ENCODE results near the gene ZNF300.
"Not testable (repeated sequence)": the region's sequence is repeated elsewhere in the genome, so short reads cannot be mapped to it uniquely, and the experiment has no call there.

ZNF300 gene

GRCh38 chr5:150904479-150905311 lies at the start of gene ZNF300:
TSS of gene ZNF300 (minus strand) at chr5:150904980. CDS start at chr5:150903155, 1,825 bp downstream.
- DNase-seq = peak; percentile 5 to 28

- no peak for DNase-seq
These were observed 43.8 kb upstream of the ZNF300 start for GRCh38 chr5:150948539-150948938.

GRCh38 chr5:150946351-150946905 lies 41.6 kb upstream of the ZNF300 start:
- DNase-seq = no peak

- no peak for DNase-seq
These were observed 41.2 kb upstream of the ZNF300 start for GRCh38 chr5:150945947-150946346.

GRCh38 chr5:150945486-150945885 lies 40.7 kb upstream of the ZNF300 start:
- DNase-seq = no peak

GRCh38 chr5:150931368-150931965 lies 26.7 kb upstream of the ZNF300 start:
- no peak for DNase-seq

GRCh38 chr5:150918613-150919012 lies 13.8 kb upstream of the ZNF300 start:
- no peak for DNase-seq

- no peak for DNase-seq
These were observed 7.6 kb upstream of the ZNF300 start for GRCh38 chr5:150912312-150912814.

GRCh38 chr5:150905312-150905683 lies 518 bp upstream of the ZNF300 start:
- no peak for DNase-seq

- no peak for DNase-seq
These were observed 3.3 kb downstream of the ZNF300 start for GRCh38 chr5:150901446-150901845.

GRCh38 chr5:150895431-150896428 lies 9.1 kb downstream of the ZNF300 start:
- DNase-seq = no peak

- no peak for DNase-seq
These were observed 25.4 kb downstream of the ZNF300 start for GRCh38 chr5:150879358-150879757.

- DNase-seq = no peak
These were observed 42.7 kb downstream of the ZNF300 start for GRCh38 chr5:150862070-150862469.

- DNase-seq = no peak
These were observed 44.4 kb downstream of the ZNF300 start for GRCh38 chr5:150860246-150860821.

GRCh38 chr5:150856700-150857099 lies 48.1 kb downstream of the ZNF300 start:
- not testable (repeated sequence) for DNase-seq

- no peak for DNase-seq
These were observed 51.2 kb downstream of the ZNF300 start for GRCh38 chr5:150853561-150853960.

- DNase-seq = no peak
These were observed 53.7 kb downstream of the ZNF300 start for GRCh38 chr5:150851039-150851438.

GRCh38 chr5:150848271-150848670 lies 56.5 kb downstream of the ZNF300 start:
- no peak for DNase-seq

GRCh38 chr5:150847334-150847695 lies 57.5 kb downstream of the ZNF300 start:
- DNase-seq = no peak

- peak; percentile 39 to 56 for DNase-seq
These were observed 58.0 kb downstream of the ZNF300 start for GRCh38 chr5:150846654-150847333.

- not testable (repeated sequence) for DNase-seq
These were observed 58.5 kb downstream of the ZNF300 start, which contains the start of gene IRGM for GRCh38 chr5:150846308-150846653. TSS of gene IRGM (plus strand) at chr5:150846521. CDS start at chr5:150848124, 1,603 bp downstream.

Data from stimulated activated CD4-positive, alpha-beta T cell treated with anti-CD3 and anti-CD28 coated beads, Interleukin-2, amount 100 ng/mL, for 48 hours (primary cell).